Neural cell (in vitro differentiated cells): ENCODE results near the gene ATP5F1D. TPM values are rescaled to one million over a fixed set of nuclear protein-coding genes. Genes with fewer than 3 reads are reported as not detected.

Experiments used
- H2AFZ ChIP-seq: fragments of 200-600, 300-800 bp; sonication (generic), shearing (Covaris generic); 2 replicates; pipeline ENCODE4 v1.6.0; 2014; ENCODE audit warnings: low read depth, mild to moderate bottlenecking, antibody characterized with exemption, low read length, moderate library complexity
- H3F3A ChIP-seq: fragments of 200-600 bp; shearing (Covaris generic); 2 replicates; pipeline ENCODE4 v1.6.1; 2016; ENCODE audit warnings: mild to moderate bottlenecking, moderate library complexity, mixed read lengths, antibody characterized with exemption, low read length; ENCODE audit not compliant: insufficient read depth, poor library complexity, severe bottlenecking
- H3K27ac ChIP-seq: fragments of 200-600, 300-800 bp; sonication (generic), shearing (Covaris generic); 2 replicates; pipeline ENCODE4 v1.5.1; 2014; ENCODE audit warnings: mild to moderate bottlenecking, low read length, moderate library complexity
- H3K27me3 ChIP-seq: fragments of 300-800, 200-600 bp; sonication (generic), shearing (Covaris generic); 2 replicates; pipeline ENCODE4 v1.6.0; 2014; ENCODE audit warnings: mild to moderate bottlenecking, low read depth, low read length, moderate library complexity; ENCODE audit not compliant: insufficient read depth
- H3K36me3 ChIP-seq: fragments of 300-800, 200-600 bp; sonication (generic), shearing (Covaris generic); 2 replicates; pipeline ENCODE4 v1.5.1; 2014; ENCODE audit warnings: mild to moderate bottlenecking, antibody characterized with exemption, low read length, moderate library complexity; ENCODE audit not compliant: insufficient read depth
- H3K4me2 ChIP-seq: fragments of 300-800, 200-600 bp; sonication (generic), shearing (Covaris generic); 2 replicates; pipeline ENCODE4 v1.6.0; 2014; ENCODE audit warnings: mild to moderate bottlenecking, low read length
- H3K4me3 ChIP-seq: fragments of 300-800, 200-600 bp; sonication (generic), shearing (Covaris generic); 2 replicates; pipeline ENCODE4 v1.5.1; 2014; ENCODE audit warnings: mild to moderate bottlenecking, low read length, moderate library complexity
- H3K79me2 ChIP-seq: fragments of 200-600 bp; shearing (Covaris generic); replicated peaks from 2 replicates; pipeline ENCODE4 v1.6.0; 2014; ENCODE audit warnings: mild to moderate bottlenecking, low read length, moderate library complexity; ENCODE audit not compliant: insufficient read depth
- H3K9ac ChIP-seq: fragments of 300-800, 200-600 bp; sonication (generic), shearing (Covaris generic); 2 replicates; pipeline ENCODE4 v1.6.1; 2016; ENCODE audit warnings: mild to moderate bottlenecking, low read length, mixed read lengths
- H3K9me2 ChIP-seq: fragments of 200-600 bp; shearing (Covaris generic); 2 replicates; pipeline ENCODE4 v1.6.1; 2016; ENCODE audit warnings: mild to moderate bottlenecking, low read length, mixed read lengths; ENCODE audit not compliant: insufficient read depth
- H3K9me3 ChIP-seq: fragments of 200-600, 300-800 bp; sonication (generic), shearing (Covaris generic); 2 replicates; pipeline ENCODE4 v1.6.1; 2016; ENCODE audit warnings: mild to moderate bottlenecking, mixed run types, low read length, moderate library complexity, mixed read lengths
- H4K20me1 ChIP-seq: fragments of 200-600 bp; shearing (Covaris generic); 2 replicates; pipeline ENCODE4 v1.6.1; 2016; ENCODE audit warnings: mild to moderate bottlenecking, mixed run types; ENCODE audit not compliant: insufficient read depth
- EP300 ChIP-seq: fragments of 450-650 bp; conservative IDR thresholded peaks from 2 replicates; pipeline ENCODE4 v1.6.1; 2014; ENCODE audit warnings: antibody characterized with exemption, mild to moderate bottlenecking, moderate library complexity; ENCODE audit not compliant: poor library complexity, severe bottlenecking
- EZH2 ChIP-seq: fragments of 200-600, 300-800 bp; shearing (Covaris generic), sonication (generic); IDR thresholded peaks from 2 replicates; pipeline ENCODE4 v1.6.1; 2014; ENCODE audit warnings: antibody characterized with exemption, low read length, borderline replicate concordance, mild to moderate bottlenecking; ENCODE audit not compliant: insufficient read depth, poor library complexity, severe bottlenecking
- MXI1 ChIP-seq: fragments of 450-650 bp; conservative IDR thresholded peaks from 2 replicates; pipeline ENCODE4 v1.6.1; 2014; ENCODE audit warnings: antibody characterized with exemption, mild to moderate bottlenecking; ENCODE audit not compliant: poor library complexity, severe bottlenecking
- POLR2AphosphoS5 ChIP-seq: IDR thresholded peaks from 2 replicates; pipeline ENCODE4 v1.6.1; 2012
- RAD21 ChIP-seq: fragments of 450-650 bp; conservative IDR thresholded peaks from 2 replicates; pipeline ENCODE4 v1.6.1; 2014; ENCODE audit warnings: antibody characterized with exemption, mild to moderate bottlenecking, moderate library complexity
- SMC3 ChIP-seq: fragments of 450-650 bp; conservative IDR thresholded peaks from 2 replicates; pipeline ENCODE4 v1.6.1; 2014; ENCODE audit warnings: antibody characterized with exemption, mild to moderate bottlenecking, moderate library complexity; ENCODE audit not compliant: poor library complexity
- TAF1 ChIP-seq: IDR thresholded peaks from 2 replicates; pipeline ENCODE4 v1.6.1; 2012; ENCODE audit warnings: low read depth
- polyA plus RNA-seq: library from polyadenylated mRNA; depleted of rRNA; stranded (reverse); fragments of >200 nt; gene quantifications from 2 replicates; pipeline ENCODE4 v1.2.3, GENCODE V29; 2014
- TF ChIP-seq, protein P1 (sequence below): IDR thresholded peaks from 2 replicates; pipeline ENCODE4 v1.6.1; 2012; ENCODE audit warnings: borderline replicate concordance
- TF ChIP-seq, protein P2 (sequence below): fragments of 450-650 bp; IDR thresholded peaks from 2 replicates; pipeline ENCODE4 v1.5.1; 2014; ENCODE audit warnings: antibody characterized with exemption, mild to moderate bottlenecking, moderate library complexity; ENCODE audit not compliant: poor library complexity, severe bottlenecking

The ATP5F1D gene
- polyA plus RNA-seq, 1 donor from 2014 or later: 47.8 TPM

DNA sequence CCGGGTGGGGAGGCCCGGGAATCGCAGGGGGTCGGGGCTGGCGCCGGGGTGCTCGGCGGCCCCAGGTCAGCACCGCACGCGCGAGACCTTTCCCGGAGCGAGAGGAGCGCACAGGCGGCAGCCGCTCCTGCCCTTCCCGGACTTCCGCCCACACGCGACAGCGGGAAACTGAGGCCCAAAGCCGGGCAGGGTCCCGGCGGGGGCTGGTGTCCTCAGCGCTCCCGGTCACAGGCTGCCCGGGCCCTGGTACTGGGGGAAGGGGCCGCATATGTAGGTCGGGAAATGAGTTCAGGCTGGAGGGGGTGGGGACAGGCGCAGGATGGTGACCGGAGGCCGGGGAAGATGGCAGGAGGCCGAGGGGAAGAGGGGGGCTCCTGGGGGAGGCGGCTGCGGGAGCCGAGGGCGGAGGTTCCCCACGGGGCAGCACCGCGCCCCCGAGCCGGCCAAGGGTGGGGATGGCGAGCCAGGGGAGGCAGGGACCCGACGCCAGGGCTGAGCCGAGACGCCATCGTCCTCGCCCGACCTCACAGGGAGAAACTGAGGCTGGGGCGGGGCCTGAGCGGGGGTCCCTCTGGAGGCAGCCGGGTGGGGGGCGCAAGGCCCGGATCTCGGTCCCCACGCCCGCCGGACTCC is 4.4 kb upstream of the ATP5F1D start:
- Histone ChIP-seq H3K36me3 (no peaks in the 10 kb centered on the region), H4K20me1 (no peaks in the 10 kb centered on the region), H3K4me3 (peak overlapping the region; percentile 85), H3K27ac (peak overlapping the region; percentile 82), H3K9me3 (no peaks in the 10 kb centered on the region), H2AFZ (no peak overlapping the region), H3K4me2 (peak overlapping the region; percentile 53), H3K9me2 (no peaks in the 10 kb centered on the region), H3F3A (peaks cover 4% of the 10 kb centered on the region), H3K27me3 (no peaks in the 10 kb centered on the region), H3K9ac (peak overlapping the region; percentile 93), H3K79me2 (peaks cover 13% of the 10 kb centered on the region)
- TF ChIP-seq POLR2AphosphoS5 (no peak), MXI1 (no peak), EP300 (no peak), SMC3 (no peak), EZH2 (no peak), RAD21 (no peak), TAF1 (no peak)
- TF ChIP-seq, protein P1, sequence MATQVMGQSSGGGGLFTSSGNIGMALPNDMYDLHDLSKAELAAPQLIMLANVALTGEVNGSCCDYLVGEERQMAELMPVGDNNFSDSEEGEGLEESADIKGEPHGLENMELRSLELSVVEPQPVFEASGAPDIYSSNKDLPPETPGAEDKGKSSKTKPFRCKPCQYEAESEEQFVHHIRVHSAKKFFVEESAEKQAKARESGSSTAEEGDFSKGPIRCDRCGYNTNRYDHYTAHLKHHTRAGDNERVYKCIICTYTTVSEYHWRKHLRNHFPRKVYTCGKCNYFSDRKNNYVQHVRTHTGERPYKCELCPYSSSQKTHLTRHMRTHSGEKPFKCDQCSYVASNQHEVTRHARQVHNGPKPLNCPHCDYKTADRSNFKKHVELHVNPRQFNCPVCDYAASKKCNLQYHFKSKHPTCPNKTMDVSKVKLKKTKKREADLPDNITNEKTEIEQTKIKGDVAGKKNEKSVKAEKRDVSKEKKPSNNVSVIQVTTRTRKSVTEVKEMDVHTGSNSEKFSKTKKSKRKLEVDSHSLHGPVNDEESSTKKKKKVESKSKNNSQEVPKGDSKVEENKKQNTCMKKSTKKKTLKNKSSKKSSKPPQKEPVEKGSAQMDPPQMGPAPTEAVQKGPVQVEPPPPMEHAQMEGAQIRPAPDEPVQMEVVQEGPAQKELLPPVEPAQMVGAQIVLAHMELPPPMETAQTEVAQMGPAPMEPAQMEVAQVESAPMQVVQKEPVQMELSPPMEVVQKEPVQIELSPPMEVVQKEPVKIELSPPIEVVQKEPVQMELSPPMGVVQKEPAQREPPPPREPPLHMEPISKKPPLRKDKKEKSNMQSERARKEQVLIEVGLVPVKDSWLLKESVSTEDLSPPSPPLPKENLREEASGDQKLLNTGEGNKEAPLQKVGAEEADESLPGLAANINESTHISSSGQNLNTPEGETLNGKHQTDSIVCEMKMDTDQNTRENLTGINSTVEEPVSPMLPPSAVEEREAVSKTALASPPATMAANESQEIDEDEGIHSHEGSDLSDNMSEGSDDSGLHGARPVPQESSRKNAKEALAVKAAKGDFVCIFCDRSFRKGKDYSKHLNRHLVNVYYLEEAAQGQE: no peak
- TF ChIP-seq, protein P2, sequence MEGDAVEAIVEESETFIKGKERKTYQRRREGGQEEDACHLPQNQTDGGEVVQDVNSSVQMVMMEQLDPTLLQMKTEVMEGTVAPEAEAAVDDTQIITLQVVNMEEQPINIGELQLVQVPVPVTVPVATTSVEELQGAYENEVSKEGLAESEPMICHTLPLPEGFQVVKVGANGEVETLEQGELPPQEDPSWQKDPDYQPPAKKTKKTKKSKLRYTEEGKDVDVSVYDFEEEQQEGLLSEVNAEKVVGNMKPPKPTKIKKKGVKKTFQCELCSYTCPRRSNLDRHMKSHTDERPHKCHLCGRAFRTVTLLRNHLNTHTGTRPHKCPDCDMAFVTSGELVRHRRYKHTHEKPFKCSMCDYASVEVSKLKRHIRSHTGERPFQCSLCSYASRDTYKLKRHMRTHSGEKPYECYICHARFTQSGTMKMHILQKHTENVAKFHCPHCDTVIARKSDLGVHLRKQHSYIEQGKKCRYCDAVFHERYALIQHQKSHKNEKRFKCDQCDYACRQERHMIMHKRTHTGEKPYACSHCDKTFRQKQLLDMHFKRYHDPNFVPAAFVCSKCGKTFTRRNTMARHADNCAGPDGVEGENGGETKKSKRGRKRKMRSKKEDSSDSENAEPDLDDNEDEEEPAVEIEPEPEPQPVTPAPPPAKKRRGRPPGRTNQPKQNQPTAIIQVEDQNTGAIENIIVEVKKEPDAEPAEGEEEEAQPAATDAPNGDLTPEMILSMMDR: no peak

DNA sequence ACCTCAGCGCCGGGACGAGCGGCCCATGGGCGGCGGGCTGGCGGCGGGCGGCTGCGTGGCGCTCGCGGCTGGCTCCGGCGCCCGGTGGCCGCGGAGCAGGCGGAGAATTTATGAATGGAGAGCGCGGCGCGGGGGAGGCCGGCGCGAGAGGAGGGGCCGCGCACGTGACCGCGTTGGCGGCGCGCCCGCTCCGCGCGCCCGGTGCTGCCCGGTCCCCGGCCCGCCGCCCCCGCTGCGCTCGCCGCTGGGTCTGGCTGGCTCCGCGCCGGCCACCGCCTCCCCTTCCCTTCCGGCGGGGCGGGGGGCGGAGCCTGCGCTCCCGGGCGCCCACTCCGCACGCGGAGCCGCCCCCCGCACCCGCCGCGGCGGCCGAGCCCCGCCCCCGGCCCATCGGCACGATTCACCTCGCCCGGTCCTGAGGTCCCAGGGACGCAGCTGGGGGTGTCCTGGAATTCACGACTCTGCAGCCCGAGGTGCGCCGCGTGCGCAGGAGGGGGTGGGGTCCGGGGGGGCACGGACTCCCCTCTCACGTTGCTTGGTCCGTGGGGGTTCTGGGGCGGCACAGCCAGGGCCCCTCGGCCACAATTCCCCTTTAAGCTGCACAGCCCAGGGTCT is 3.7 kb upstream of the ATP5F1D start, which contains the start of gene CBARP:
CBARP (minus strand) TSS at position 252 of the 615 bp plus-strand sequence. CDS start 1,905 bp downstream, outside the sequence.
- H3K36me3 ChIP-seq: no peaks in the 10 kb centered on the region
- H3K4me2 ChIP-seq: peak within 1 kb of the TSS; percentile 53
- H4K20me1 ChIP-seq: no peaks in the 10 kb centered on the region
- no peak within 1 kb of the TSS for H2AFZ ChIP-seq
- peak within 1 kb of the TSS; percentile 93 for H3K9ac ChIP-seq
- no peaks in the 10 kb centered on the region for H3K27me3 ChIP-seq
- no peaks in the 10 kb centered on the region for H3K9me3 ChIP-seq
- peak within 1 kb of the TSS; percentile 85 for H3K4me3 ChIP-seq
- peaks cover 4% of the 10 kb centered on the region for H3F3A ChIP-seq
- peaks cover 13% of the 10 kb centered on the region for H3K79me2 ChIP-seq
- TF ChIP-seq SMC3 (no peak), EP300 (no peak), POLR2AphosphoS5 (peak; percentile 60), MXI1 (no peak), EZH2 (no peak), TAF1 (no peak), RAD21 (no peak)
- TF ChIP-seq, protein P1: no peak
- H3K9me2 ChIP-seq: no peaks in the 10 kb centered on the region
- H3K27ac ChIP-seq: peak within 1 kb of the TSS; percentile 94
